Measurements from ENCODE around the gene TMEM38B. TPM values are rescaled to one million over a fixed set of nuclear protein-coding genes. Genes with fewer than 3 reads are reported as not detected.
A peak's percentile ranks its signal among the peaks of the same experiment; 100 is the strongest.

Gene TMEM38B, protein sequence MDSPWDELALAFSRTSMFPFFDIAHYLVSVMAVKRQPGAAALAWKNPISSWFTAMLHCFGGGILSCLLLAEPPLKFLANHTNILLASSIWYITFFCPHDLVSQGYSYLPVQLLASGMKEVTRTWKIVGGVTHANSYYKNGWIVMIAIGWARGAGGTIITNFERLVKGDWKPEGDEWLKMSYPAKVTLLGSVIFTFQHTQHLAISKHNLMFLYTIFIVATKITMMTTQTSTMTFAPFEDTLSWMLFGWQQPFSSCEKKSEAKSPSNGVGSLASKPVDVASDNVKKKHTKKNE
- total RNA-seq (2014; rRNA removed; shearing (Covaris generic)), result 13.9 and 18.3 TPM in 2 replicates
- polyA plus RNA-seq (2015; cell fraction: cytosol; rRNA removed), result 12.7 and 16.2 TPM in 2 replicates
- polyA plus RNA-seq (2015; cell fraction: nucleus; rRNA removed), result 5.2 and 6.8 TPM in 2 replicates

GRCh38 chr9:105694190-105694847, at the start of gene TMEM38B:
TMEM38B (plus strand) TSS chr9:105694541; CDS start chr9:105694661, 120 bp downstream.
- peak; percentile 60 for DNase-seq (ENCODE audit: low read depth)

DNA sequence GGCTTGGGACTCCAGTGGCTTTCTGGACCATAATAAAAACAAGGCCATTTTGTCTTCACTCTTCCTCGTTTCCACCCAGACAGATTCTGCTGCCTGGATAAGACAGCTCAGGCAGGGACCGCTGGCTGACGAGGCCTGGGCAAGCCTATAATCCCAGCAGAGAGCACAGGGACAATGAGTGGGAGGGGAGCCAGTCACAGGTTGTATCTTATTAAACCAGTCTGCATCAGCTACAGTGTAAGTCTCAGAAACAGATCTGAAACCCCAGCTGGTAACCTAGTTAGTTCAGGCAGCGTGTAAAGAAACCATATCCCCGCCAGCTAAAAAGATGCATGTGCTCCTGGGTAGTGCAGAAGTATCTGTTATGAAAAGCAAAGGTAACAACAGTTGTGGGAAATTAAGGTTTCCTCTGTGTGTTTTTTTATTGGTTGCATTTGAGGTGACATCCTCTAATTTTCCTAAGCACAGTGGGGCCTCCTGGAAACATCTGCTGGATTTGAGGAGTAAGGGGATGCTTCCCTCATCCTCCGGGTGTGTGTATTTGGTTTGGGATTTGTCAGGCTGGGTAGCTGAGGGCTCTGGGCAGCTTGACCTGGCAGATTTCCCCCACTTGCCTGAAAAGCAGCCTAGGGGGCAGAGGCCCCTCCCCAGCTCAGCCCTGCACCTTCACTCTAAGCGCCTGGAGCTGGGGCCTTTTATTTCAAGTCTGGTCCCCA, 47.3 kb upstream of the TMEM38B start:
- no peak for DNase-seq (ENCODE audit: low read depth)

- peak; percentile 15 for DNase-seq (ENCODE audit: low read depth)
Observed at GRCh38 chr9:105647595-105648349, 46.6 kb upstream of the TMEM38B start.

- no peak for DNase-seq (ENCODE audit: low read depth)
Observed at GRCh38 chr9:105651806-105652205, 42.5 kb upstream of the TMEM38B start.

GRCh38 chr9:105656131-105656921, 38.0 kb upstream of the TMEM38B start:
- no peak for DNase-seq (ENCODE audit: low read depth)

GRCh38 chr9:105658351-105658750, 36.0 kb upstream of the TMEM38B start:
- no peak for DNase-seq (ENCODE audit: low read depth)

GRCh38 chr9:105661011-105661410, 33.3 kb upstream of the TMEM38B start:
- no peak for DNase-seq (ENCODE audit: low read depth)

DNA sequence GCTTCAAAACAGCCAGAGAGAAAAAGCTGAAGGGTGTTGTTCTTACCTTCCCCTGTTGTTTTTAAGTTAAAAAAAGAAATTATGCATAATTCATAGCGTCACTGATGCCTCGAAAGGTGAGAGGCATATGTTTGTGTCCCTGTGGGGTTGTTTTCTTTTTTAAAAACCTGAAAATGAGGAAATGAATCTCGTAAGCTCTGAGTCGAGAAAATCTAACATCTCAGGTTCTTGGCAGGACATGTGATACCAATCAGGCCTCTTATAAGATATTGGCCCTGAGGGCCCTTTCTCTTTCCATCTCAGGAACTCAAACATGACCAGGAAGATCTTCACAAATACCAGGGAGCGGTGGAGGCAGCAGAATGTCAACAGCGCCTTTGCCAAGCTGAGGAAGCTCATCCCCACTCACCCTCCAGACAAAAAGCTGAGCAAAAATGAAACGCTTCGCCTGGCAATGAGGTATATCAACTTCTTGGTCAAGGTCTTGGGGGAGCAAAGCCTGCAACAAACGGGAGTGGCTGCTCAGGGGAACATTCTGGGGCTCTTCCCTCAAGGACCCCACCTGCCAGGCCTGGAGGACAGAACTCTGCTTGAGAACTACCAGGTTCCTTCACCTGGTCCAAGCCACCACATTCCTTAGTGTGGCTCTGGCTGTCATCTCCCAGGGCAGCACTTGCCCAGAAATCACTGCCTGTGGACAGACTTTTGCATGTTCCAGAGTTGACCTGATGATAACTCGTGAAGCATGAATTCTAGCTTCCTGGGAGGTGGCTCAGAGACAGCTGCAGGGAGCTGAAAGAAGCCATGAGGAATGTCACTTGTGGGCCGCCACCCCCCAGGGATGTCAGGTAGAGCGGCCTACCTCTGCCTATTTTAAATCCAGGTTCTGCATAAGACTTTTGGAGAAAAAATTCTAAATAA, 31.9 kb upstream of the TMEM38B start, which contains the start of gene TAL2:
Gene TAL2, plus strand, starts transcription at position 274 of the 921 bp plus-strand sequence. Its CDS starts 40 bp downstream, at position 314.
- no peak for DNase-seq (ENCODE audit: low read depth)

GRCh38 chr9:105663914-105664313, 30.4 kb upstream of the TMEM38B start:
- DNase-seq (ENCODE audit: low read depth), result no peak

- no peak for DNase-seq (ENCODE audit: low read depth)
Observed at GRCh38 chr9:105667867-105668266, 26.5 kb upstream of the TMEM38B start.

- DNase-seq (ENCODE audit: low read depth), result no peak
Observed at GRCh38 chr9:105670315-105670714, 24.0 kb upstream of the TMEM38B start.

GRCh38 chr9:105670775-105671174, 23.6 kb upstream of the TMEM38B start:
- DNase-seq (ENCODE audit: low read depth), result no peak

- DNase-seq (ENCODE audit: low read depth), result no peak
Observed at GRCh38 chr9:105672711-105673234, 21.6 kb upstream of the TMEM38B start.

DNA sequence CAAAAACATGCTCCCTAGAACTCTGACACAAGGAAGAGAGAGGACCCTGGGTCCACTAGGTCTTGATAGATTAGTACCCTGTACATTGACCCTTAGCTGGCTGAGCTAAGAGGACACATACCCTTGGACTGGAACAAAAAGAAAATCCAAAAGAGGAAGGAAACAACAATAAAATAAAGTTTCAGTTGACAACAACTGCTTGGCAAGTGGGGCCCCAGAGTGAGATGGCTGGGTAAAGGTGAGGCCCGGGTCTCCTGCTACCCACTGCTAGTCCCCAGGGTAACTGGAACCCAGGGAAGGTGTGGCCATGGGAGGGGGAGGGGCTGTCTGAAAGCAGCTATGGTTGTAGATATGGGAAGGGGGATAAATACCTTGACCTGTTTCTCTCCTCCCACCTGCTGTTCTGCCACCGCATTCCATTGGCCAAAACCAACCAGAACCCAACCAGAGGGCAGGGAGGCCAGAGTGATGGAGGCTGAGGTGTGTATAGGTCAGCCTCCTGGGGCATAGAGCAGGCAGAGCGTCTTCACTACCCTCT, 20.4 kb upstream of the TMEM38B start:
- no peak for DNase-seq (ENCODE audit: low read depth)

DNA sequence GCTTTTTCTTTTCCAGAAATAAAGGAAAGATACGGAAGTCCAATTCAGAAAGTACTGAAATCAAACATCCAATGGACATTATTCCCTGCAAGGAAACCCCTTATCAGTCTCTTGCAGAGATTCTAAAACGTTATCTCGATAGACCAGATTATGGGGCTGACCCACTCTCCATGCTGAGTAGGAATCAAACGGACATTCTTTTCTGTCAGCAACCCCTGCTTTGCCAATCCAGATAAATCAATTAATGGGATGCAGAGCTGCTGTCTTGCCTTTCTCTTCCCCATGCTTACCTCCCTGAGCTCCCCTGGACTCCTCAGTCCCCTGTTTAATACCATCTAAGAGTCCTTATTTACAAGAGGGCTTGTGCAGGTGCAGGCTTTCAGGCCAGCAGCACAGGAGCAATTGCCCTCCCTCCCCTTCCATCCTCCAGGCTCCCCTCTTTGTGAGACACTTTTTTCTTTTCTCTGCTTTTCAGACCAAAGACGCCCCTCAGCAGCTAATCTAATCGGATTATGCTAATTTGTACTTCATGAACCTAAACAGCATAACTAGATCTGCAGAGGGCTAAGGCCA, 17.9 kb upstream of the TMEM38B start:
- DNase-seq (ENCODE audit: low read depth), result no peak

- no peak for DNase-seq (ENCODE audit: low read depth)
Observed at GRCh38 chr9:105678163-105678562, 16.2 kb upstream of the TMEM38B start.

DNA sequence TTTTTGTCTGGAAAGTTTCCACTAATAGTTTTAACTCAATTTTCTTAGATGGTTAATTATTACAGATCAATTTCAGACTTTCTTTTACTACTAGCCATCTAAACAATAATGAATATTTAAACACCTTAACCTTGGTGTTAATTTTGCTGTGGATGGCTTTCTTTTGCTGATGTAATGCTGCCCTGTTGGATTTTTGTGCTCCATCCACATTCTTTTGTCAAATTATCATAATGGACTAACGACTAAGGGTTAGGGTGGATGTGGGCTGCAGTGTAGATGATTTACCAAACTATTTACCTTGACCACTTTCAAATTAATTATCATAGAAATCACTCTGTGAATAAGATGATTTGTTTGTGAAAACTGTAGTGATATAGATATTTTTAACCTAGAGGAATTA, 15.6 kb upstream of the TMEM38B start:
- no peak for DNase-seq (ENCODE audit: low read depth)

- no peak for DNase-seq (ENCODE audit: low read depth)
Observed at GRCh38 chr9:105679257-105680022, 14.9 kb upstream of the TMEM38B start.

All from HT1080 (cell line).